MM.1S (cell line): Measurements from ENCODE around the gene SMAD3.

ENCODE experiments used
- CTCF ChIP-seq: fragments of 300-600 bp; sonication (generic); IDR thresholded peaks from 2 replicates; pipeline ENCODE4 v1.5.1; 2016; ENCODE audit warnings: antibody characterized with exemption, low read length, mixed read lengths
- EZH2 ChIP-seq: fragments of 300-600 bp; sonication (generic); optimal IDR thresholded peaks from 2 replicates; pipeline ENCODE3; 2017; ENCODE audit warnings: low read depth, mild to moderate bottlenecking, antibody characterized with exemption, low read length, mixed read lengths
- EZH2phosphoT487 ChIP-seq: fragments of 300-600 bp; sonication (generic); IDR thresholded peaks from 2 replicates; pipeline ENCODE4 v1.6.1; 2018; ENCODE audit warnings: antibody characterized with exemption, low read length

- TF ChIP-seq CTCF (no peak), EZH2 (no peak), EZH2phosphoT487 (no peak)
Observed at GRCh38 chr15:67127965-67128364, 62.6 kb downstream of the SMAD3 start.
